ENCODE data around the gene MDGA2.

MDGA2 gene

GRCh38 chr14:47662466-47662865 is 12.9 kb downstream of the MDGA2 start:
- no peak overlapping the region for H3K27ac ChIP-seq (ENCODE audit: low read length)
- no peaks in the 10 kb centered on the region for H3K36me3 ChIP-seq (ENCODE audit: insufficient read depth, low read length)
- no peaks in the 10 kb centered on the region for H4K20me1 ChIP-seq (ENCODE audit: insufficient read depth, low read length)
- no peak overlapping the region for H2AFZ ChIP-seq (ENCODE audit: low read depth, low read length)
- no peaks in the 10 kb centered on the region for H3K27me3 ChIP-seq (ENCODE audit: insufficient read depth, low read length, poor library complexity)
- no peak overlapping the region for H3K4me2 ChIP-seq (ENCODE audit: insufficient read depth, low read length)
- H3K4me3 ChIP-seq (ENCODE audit: low read depth in 1 of 2, low read length in 2 of 2) = no peak overlapping the region
- TF ChIP-seq CTCF (IDR thresholded peaks at IDR 0.05; ENCODE audit: borderline replicate concordance, extremely low read depth, low read length, poor library complexity, severe bottlenecking) = no peak
- TF ChIP-seq EZH2 (IDR thresholded peaks at IDR 0.05; ENCODE audit: borderline replicate concordance, low read depth, low read length, severe bottlenecking) = no peak
- ATAC-seq (ENCODE audit: insufficient read depth, low read depth) = no peak
- no peak overlapping the region for H3K9ac ChIP-seq (ENCODE audit: low read depth, low read length)
- no peaks in the 10 kb centered on the region for H3K9me3 ChIP-seq (ENCODE audit: insufficient read depth, low read length, severe bottlenecking)
- DNase-seq = no peak
- H3K79me2 ChIP-seq (ENCODE audit: insufficient read depth, low read length) = no peaks in the 10 kb centered on the region
- H3K4me1 ChIP-seq (ENCODE audit: insufficient read depth, low read length) = no peaks in the 10 kb centered on the region

- H3K9me3 ChIP-seq (ENCODE audit: insufficient read depth, low read length, severe bottlenecking) = no peaks in the 10 kb centered on the region
- ATAC-seq (ENCODE audit: insufficient read depth, low read depth) (no peak), DNase-seq (no peak)
- no peak overlapping the region for H3K9ac ChIP-seq (ENCODE audit: low read depth, low read length)
- H3K27me3 ChIP-seq (ENCODE audit: insufficient read depth, low read length, poor library complexity) = no peaks in the 10 kb centered on the region
- no peak overlapping the region for H2AFZ ChIP-seq (ENCODE audit: low read depth, low read length)
- H3K4me2 ChIP-seq (ENCODE audit: insufficient read depth, low read length) = no peak overlapping the region
- H3K27ac ChIP-seq (ENCODE audit: low read length) = no peak overlapping the region
- H3K79me2 ChIP-seq (ENCODE audit: insufficient read depth, low read length) = no peaks in the 10 kb centered on the region
- H4K20me1 ChIP-seq (ENCODE audit: insufficient read depth, low read length) = no peaks in the 10 kb centered on the region
- H3K4me3 ChIP-seq (ENCODE audit: low read depth in 1 of 2, low read length in 2 of 2) = no peak overlapping the region
- TF ChIP-seq CTCF (IDR thresholded peaks at IDR 0.05; ENCODE audit: borderline replicate concordance, extremely low read depth, low read length, poor library complexity, severe bottlenecking) = no peak
- no peak for TF ChIP-seq EZH2 (IDR thresholded peaks at IDR 0.05; ENCODE audit: borderline replicate concordance, low read depth, low read length, severe bottlenecking)
- H3K4me1 ChIP-seq (ENCODE audit: insufficient read depth, low read length) = no peaks in the 10 kb centered on the region
- no peaks in the 10 kb centered on the region for H3K36me3 ChIP-seq (ENCODE audit: insufficient read depth, low read length)
These were observed 15.2 kb downstream of the MDGA2 start for GRCh38 chr14:47660158-47660557.

- no peak for ATAC-seq (ENCODE audit: insufficient read depth, low read depth)
- no peak for DNase-seq
- Histone ChIP-seq H3K4me3 (ENCODE audit: low read depth in 1 of 2, low read length in 2 of 2) (no peak overlapping the region), H3K27ac (ENCODE audit: low read length) (no peak overlapping the region), H3K36me3 (ENCODE audit: insufficient read depth, low read length) (no peaks in the 10 kb centered on the region), H3K27me3 (ENCODE audit: insufficient read depth, low read length, poor library complexity) (no peaks in the 10 kb centered on the region), H3K4me1 (ENCODE audit: insufficient read depth, low read length) (no peaks in the 10 kb centered on the region), H3K9ac (ENCODE audit: low read depth, low read length) (no peak overlapping the region), H3K9me3 (ENCODE audit: insufficient read depth, low read length, severe bottlenecking) (no peaks in the 10 kb centered on the region), H2AFZ (ENCODE audit: low read depth, low read length) (no peak overlapping the region), H3K4me2 (ENCODE audit: insufficient read depth, low read length) (no peak overlapping the region), H4K20me1 (ENCODE audit: insufficient read depth, low read length) (no peaks in the 10 kb centered on the region), H3K79me2 (ENCODE audit: insufficient read depth, low read length) (no peaks in the 10 kb centered on the region)
- TF ChIP-seq EZH2 (IDR thresholded peaks at IDR 0.05; ENCODE audit: borderline replicate concordance, low read depth, low read length, severe bottlenecking) (no peak), CTCF (IDR thresholded peaks at IDR 0.05; ENCODE audit: borderline replicate concordance, extremely low read depth, low read length, poor library complexity, severe bottlenecking) (no peak)
These were observed 17.4 kb downstream of the MDGA2 start for GRCh38 chr14:47658041-47658440.

GRCh38 chr14:47657143-47657542 is 18.3 kb downstream of the MDGA2 start:
- H3K9me3 ChIP-seq (ENCODE audit: insufficient read depth, low read length, severe bottlenecking) = no peaks in the 10 kb centered on the region
- no peak for DNase-seq

More at GRCh38 chr14:47657143-47657542, 18.3 kb downstream of the MDGA2 start:
- Histone ChIP-seq H3K27me3 (ENCODE audit: insufficient read depth, low read length, poor library complexity) (no peaks in the 10 kb centered on the region), H2AFZ (ENCODE audit: low read depth, low read length) (no peak overlapping the region), H3K36me3 (ENCODE audit: insufficient read depth, low read length) (no peaks in the 10 kb centered on the region), H4K20me1 (ENCODE audit: insufficient read depth, low read length) (no peaks in the 10 kb centered on the region), H3K4me3 (ENCODE audit: low read depth in 1 of 2, low read length in 2 of 2) (no peak overlapping the region), H3K79me2 (ENCODE audit: insufficient read depth, low read length) (no peaks in the 10 kb centered on the region), H3K4me2 (ENCODE audit: insufficient read depth, low read length) (no peak overlapping the region), H3K4me1 (ENCODE audit: insufficient read depth, low read length) (no peaks in the 10 kb centered on the region), H3K9ac (ENCODE audit: low read depth, low read length) (no peak overlapping the region), H3K27ac (ENCODE audit: low read length) (no peak overlapping the region)
- ATAC-seq (ENCODE audit: insufficient read depth, low read depth) = no peak
- no peak for TF ChIP-seq EZH2 (IDR thresholded peaks at IDR 0.05; ENCODE audit: borderline replicate concordance, low read depth, low read length, severe bottlenecking)
- no peak for TF ChIP-seq CTCF (IDR thresholded peaks at IDR 0.05; ENCODE audit: borderline replicate concordance, extremely low read depth, low read length, poor library complexity, severe bottlenecking)
